BE2C (cell line): ENCODE results near the gene AFF4.
"Not testable (repeated sequence)": the region's sequence is repeated elsewhere in the genome, so short reads cannot be mapped to it uniquely, and the experiment has no call there.

Experiments used
- DNase-seq: peaks from one replicate; pipeline ENCODE4 v3.0.0-alpha.2; 2020
- H3K27me3 ChIP-seq: fragments of 250-450 bp; sonication (Bioruptor Pico); 2 replicates; pipeline ENCODE4 v1.5.1; 2020; ENCODE audit warnings: mild to moderate bottlenecking
- H3K36me3 ChIP-seq: fragments of 250-450 bp; sonication (Bioruptor Pico); 2 replicates; pipeline ENCODE4 v1.5.1; 2020; ENCODE audit warnings: mild to moderate bottlenecking
- H3K4me1 ChIP-seq: fragments of 250-450 bp; sonication (Bioruptor Pico); 2 replicates; pipeline ENCODE4 v1.5.1; 2020
- H3K4me3 ChIP-seq: 2 replicates; pipeline ENCODE4 v1.5.1; 2011; ENCODE audit warnings: low read depth, low read length
- H3K9me3 ChIP-seq: fragments of 250-450 bp; sonication (Bioruptor Pico); 2 replicates; pipeline ENCODE4 v1.5.1; 2020
- CTCF ChIP-seq: IDR thresholded peaks from 2 replicates; pipeline ENCODE4 v1.5.1; 2012; ENCODE audit warnings: mild to moderate bottlenecking, low read depth, low read length

Gene AFF4

GRCh38 chr5:132976852-132977251 lies 13.4 kb upstream of the AFF4 start:
- DNase-seq, result no peak
- TF ChIP-seq CTCF, result no peak
- H3K4me3 ChIP-seq, result no peak overlapping the region
- no peaks in the 10 kb centered on the region for H3K4me1 ChIP-seq
- no peaks in the 10 kb centered on the region for H3K9me3 ChIP-seq
- no peaks in the 10 kb centered on the region for H3K27me3 ChIP-seq
- H3K36me3 ChIP-seq, result no peaks in the 10 kb centered on the region

GRCh38 chr5:132972436-132972828 lies 9.0 kb upstream of the AFF4 start:
- not testable (repeated sequence) for H3K36me3 ChIP-seq, H3K4me3 ChIP-seq, H3K4me1 ChIP-seq, H3K9me3 ChIP-seq, H3K27me3 ChIP-seq, DNase-seq

DNA sequence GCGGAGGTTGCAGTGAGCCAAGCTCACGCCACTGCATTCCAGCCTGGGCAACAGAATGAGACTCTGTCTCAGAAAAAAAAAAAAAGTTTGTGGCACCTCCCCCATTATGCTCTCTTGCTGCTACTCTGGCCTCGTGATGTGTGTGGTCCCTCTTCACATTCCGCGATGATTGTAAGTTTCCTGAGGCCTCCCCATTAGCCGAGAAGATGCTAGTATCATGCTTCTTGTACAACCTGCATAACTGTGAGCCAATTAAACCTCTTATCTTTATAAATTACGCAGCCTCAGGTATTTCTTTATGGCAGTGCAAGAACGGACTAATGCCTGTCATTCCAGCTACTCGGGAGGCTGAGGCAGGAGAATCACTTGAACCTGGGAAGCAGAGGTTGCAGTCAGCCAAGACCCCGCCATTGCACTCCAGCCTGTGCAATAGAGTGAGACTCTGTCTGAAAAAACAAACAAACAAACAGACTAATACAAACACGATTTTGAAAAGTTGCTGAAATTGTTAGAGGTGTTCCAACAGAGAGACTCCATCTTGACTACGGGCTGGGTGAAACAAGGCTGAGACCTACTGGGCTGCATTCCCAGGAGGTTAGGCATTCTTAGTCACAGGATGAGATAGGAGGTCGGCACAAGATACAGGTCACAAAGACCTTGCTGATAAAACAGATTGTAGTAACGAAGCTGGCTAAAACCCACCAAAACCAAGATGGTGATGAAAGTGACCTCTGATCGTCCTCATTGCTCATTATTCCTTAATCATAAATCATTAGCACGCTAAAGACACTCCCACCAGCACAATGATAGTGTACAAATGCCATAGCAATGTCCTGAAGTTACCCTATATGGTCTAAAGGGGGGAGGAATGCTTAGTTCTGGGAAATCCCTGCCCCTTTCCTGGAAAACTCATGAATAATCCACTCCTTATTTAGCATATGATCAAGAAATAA lies 8.3 kb upstream of the AFF4 start:
- no peaks in the 10 kb centered on the region for H3K36me3 ChIP-seq
- H3K4me3 ChIP-seq, result no peak overlapping the region
- H3K9me3 ChIP-seq, result no peaks in the 10 kb centered on the region
- H3K4me1 ChIP-seq, result no peaks in the 10 kb centered on the region
- DNase-seq, result no peak
- H3K27me3 ChIP-seq, result no peaks in the 10 kb centered on the region
- no peak for TF ChIP-seq CTCF

DNA sequence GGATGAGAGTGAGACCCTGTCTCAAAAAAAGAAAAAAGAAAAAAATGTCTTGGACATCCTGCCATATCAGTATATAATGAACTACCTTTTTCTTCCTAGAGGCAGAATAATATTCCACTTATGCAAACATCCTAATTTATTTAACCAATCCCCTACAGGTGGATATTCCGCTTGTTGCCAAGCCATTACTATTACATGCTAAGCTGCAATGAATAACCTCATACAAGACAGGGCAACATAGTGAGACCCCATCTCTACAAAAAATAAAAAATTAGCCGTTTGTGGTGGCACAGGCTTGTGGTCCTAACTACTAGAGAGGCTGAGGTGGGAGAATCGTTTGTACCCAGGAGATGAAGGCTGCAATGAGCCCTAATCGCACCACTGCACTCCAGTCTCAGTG lies 1.7 kb upstream of the AFF4 start:
- no peak overlapping the region for H3K4me3 ChIP-seq
- H3K36me3 ChIP-seq, result peaks cover 5% of the 10 kb centered on the region
- no peaks in the 10 kb centered on the region for H3K9me3 ChIP-seq
- TF ChIP-seq CTCF, result no peak
- H3K4me1 ChIP-seq, result no peaks in the 10 kb centered on the region
- DNase-seq, result no peak
- no peaks in the 10 kb centered on the region for H3K27me3 ChIP-seq

DNA sequence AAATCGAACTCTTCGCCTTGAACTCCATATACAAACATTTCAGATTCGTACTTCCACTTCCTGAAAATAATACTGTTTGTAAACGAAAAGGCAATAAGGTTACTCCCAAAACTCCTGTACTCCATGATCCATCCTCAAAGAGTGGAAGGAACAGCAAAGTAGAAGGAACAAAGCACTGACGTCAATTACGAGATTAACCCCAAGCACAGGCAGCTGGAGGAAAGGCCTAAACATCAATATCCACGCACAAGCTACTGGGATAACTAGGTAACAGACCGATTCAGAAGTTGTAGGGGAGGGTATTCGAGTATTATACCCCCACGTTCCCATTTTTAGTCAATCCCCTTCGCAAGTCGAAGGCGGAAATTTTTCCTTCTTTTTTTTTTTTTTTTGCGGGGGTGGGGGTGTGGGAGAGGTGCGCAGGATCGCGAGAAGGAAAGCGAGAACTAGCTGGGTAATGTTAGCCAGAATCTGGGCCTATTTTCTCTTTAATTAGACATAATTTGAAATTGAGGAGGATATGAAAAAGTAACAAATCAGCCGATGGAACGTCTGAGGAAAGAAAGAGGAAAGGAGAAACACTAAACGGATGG lies 909 bp downstream of the AFF4 start:
- no peaks in the 10 kb centered on the region for H3K4me1 ChIP-seq
- H3K27me3 ChIP-seq, result no peaks in the 10 kb centered on the region
- no peak for TF ChIP-seq CTCF
- H3K9me3 ChIP-seq, result no peaks in the 10 kb centered on the region
- DNase-seq, result peak; percentile 39
- peak overlapping the region; percentile 87 for H3K4me3 ChIP-seq
- peaks cover 5% of the 10 kb centered on the region for H3K36me3 ChIP-seq

GRCh38 chr5:132961887-132962286 lies 1.5 kb downstream of the AFF4 start:
- H3K27me3 ChIP-seq, result no peaks in the 10 kb centered on the region
- H3K36me3 ChIP-seq, result peaks cover 5% of the 10 kb centered on the region
- no peaks in the 10 kb centered on the region for H3K9me3 ChIP-seq
- TF ChIP-seq CTCF, result no peak
- H3K4me1 ChIP-seq, result no peaks in the 10 kb centered on the region
- H3K4me3 ChIP-seq, result peak overlapping the region; percentile 87
- no peak for DNase-seq

- DNase-seq, H3K36me3 ChIP-seq, H3K4me1 ChIP-seq, H3K9me3 ChIP-seq, H3K27me3 ChIP-seq: not testable (repeated sequence)
- H3K4me3 ChIP-seq, result peak overlapping the region; percentile 87
Measured at GRCh38 chr5:132961123-132961815, 2.2 kb downstream of the AFF4 start.

GRCh38 chr5:132956166-132956799 lies 7.2 kb downstream of the AFF4 start:
- not testable (repeated sequence) for H3K27me3 ChIP-seq, H3K4me1 ChIP-seq, H3K9me3 ChIP-seq, H3K4me3 ChIP-seq, DNase-seq
- peaks cover 26% of the 10 kb centered on the region for H3K36me3 ChIP-seq
